ENCODE measurements around the gene DBX2. TPM values are rescaled to one million over a fixed set of nuclear protein-coding genes. Genes with fewer than 3 reads are reported as not detected.
"Not testable (repeated sequence)": the region's sequence is repeated elsewhere in the genome, so short reads cannot be mapped to it uniquely, and the experiment has no call there.

DBX2 gene
- total and polyA plus RNA-seq, 2 experiments from 2014 or later: 0.07 to 0.18 TPM

DNA sequence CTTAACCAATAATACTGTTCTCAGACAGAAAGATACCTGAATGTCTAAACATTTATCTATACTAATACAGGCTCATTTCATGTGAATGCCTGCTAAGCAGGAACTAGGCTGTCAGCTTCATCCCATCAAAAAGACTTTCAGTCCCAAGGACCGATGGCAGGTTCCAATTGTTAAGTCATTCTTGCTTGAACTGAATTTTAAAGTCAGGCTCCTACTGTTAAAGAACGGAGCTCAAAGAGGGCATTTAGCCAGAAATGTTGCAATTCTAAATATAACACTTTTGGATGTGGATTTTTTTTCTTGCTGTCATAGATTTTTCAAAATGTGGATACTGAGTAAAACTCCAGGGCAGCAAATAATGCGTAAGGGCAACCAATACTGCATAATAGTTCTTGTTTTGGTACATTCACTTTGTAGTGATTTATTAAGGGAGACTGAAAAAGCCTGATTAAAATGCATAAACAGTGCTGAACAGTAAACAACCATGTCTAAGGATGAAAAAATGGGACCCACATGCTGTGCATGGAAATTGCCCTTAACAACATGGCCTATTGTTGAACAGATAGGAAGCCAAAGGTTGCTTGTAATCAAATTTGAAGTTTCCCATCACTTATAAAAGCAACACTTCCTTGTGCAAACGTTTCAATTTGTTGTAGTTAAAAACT lies 38.6 kb upstream of the DBX2 start:
- Mint-ChIP-seq H3K27ac (peak overlapping the region; percentile 62), H3K27me3 (ENCODE audit: insufficient read depth, low read depth, poor library complexity) (peaks cover 2% of the 10 kb centered on the region), H3K9me3 (peaks cover 20% of the 10 kb centered on the region), H3K4me3 (no peak overlapping the region), H3K4me1 (peaks cover 18% of the 10 kb centered on the region; the same call in 2 of the 3 replicates), H3K36me3 (ENCODE audit: low read depth) (peaks cover 14% of the 10 kb centered on the region)
- H3K27ac ChIP-seq (ENCODE audit: low read depth): peak overlapping the region; percentile 20; the same call in 1 of the 2 replicates
- H2AFZ ChIP-seq: peak overlapping the region; percentile 2; the same call in 1 of the 2 replicates
- no peak for TF ChIP-seq JUNB (IDR thresholded peaks at IDR 0.05; ENCODE audit: unreplicated experiment)
- no peak for TF ChIP-seq POLR2AphosphoS5 (IDR thresholded peaks at IDR 0.05; ENCODE audit: low read depth)
- TF ChIP-seq, protein P1, sequence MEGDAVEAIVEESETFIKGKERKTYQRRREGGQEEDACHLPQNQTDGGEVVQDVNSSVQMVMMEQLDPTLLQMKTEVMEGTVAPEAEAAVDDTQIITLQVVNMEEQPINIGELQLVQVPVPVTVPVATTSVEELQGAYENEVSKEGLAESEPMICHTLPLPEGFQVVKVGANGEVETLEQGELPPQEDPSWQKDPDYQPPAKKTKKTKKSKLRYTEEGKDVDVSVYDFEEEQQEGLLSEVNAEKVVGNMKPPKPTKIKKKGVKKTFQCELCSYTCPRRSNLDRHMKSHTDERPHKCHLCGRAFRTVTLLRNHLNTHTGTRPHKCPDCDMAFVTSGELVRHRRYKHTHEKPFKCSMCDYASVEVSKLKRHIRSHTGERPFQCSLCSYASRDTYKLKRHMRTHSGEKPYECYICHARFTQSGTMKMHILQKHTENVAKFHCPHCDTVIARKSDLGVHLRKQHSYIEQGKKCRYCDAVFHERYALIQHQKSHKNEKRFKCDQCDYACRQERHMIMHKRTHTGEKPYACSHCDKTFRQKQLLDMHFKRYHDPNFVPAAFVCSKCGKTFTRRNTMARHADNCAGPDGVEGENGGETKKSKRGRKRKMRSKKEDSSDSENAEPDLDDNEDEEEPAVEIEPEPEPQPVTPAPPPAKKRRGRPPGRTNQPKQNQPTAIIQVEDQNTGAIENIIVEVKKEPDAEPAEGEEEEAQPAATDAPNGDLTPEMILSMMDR (conservative IDR thresholded peaks at IDR 0.05; ENCODE audit: low read depth in 2 of 2): no peak
- TF ChIP-seq, protein P2, sequence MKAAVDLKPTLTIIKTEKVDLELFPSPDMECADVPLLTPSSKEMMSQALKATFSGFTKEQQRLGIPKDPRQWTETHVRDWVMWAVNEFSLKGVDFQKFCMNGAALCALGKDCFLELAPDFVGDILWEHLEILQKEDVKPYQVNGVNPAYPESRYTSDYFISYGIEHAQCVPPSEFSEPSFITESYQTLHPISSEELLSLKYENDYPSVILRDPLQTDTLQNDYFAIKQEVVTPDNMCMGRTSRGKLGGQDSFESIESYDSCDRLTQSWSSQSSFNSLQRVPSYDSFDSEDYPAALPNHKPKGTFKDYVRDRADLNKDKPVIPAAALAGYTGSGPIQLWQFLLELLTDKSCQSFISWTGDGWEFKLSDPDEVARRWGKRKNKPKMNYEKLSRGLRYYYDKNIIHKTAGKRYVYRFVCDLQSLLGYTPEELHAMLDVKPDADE (IDR thresholded peaks at IDR 0.05): no peak
- no peak for TF ChIP-seq EZH2 (IDR thresholded peaks at IDR 0.05; ENCODE audit: low read depth, unreplicated experiment)
- H3K27me3 ChIP-seq (ENCODE audit: insufficient read depth): no peaks in the 10 kb centered on the region
- DNase-seq (ENCODE audit: low spot score) (peak; percentile 24), ATAC-seq (no peak)
- no peaks in the 10 kb centered on the region for H3K79me2 ChIP-seq (replicated peaks; ENCODE audit: insufficient read depth)
- H4K20me1 ChIP-seq (replicated peaks; ENCODE audit: insufficient read depth): no peaks in the 10 kb centered on the region
- H3K36me3 ChIP-seq (ENCODE audit: insufficient read depth): no peaks in the 10 kb centered on the region; the same call in 1 of the 2 replicates
- no peak overlapping the region for H3K4me3 ChIP-seq
- H3F3A ChIP-seq (replicated peaks; ENCODE audit: low read depth): no peaks in the 10 kb centered on the region; the same call in 1 of the 2 replicates
- H3K4me1 ChIP-seq (ENCODE audit: insufficient read depth): peaks cover 22% of the 10 kb centered on the region
- H3K4me2 ChIP-seq: peak overlapping the region; percentile 19
- no peaks in the 10 kb centered on the region for H3K9me2 ChIP-seq (ENCODE audit: insufficient read depth)

DNA sequence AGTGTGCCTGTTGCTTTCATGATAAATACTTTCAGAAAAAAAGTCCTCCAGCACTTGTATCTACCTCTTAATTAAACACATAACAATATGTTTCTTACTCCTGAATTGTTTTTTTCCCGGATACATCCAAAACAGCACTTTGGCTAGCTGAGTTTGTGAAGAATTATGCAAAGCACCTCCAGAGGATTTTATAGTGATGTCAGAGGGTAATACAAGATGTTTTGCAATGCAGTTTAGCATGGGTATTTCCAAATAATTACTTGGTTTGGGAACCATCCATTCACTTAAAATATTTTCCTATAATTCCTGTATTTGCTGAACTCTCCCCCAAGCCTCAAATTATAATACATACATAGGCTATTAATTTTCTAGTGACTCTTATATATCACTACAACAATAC lies 37.7 kb upstream of the DBX2 start:
- Histone ChIP-seq H3K4me1 (ENCODE audit: insufficient read depth) (peaks cover 22% of the 10 kb centered on the region), H3F3A (replicated peaks; ENCODE audit: low read depth) (no peaks in the 10 kb centered on the region; the same call in 1 of the 2 replicates), H3K27ac (ENCODE audit: low read depth) (no peak overlapping the region), H3K4me3 (no peak overlapping the region), H3K36me3 (ENCODE audit: insufficient read depth) (no peaks in the 10 kb centered on the region; the same call in 1 of the 2 replicates), H3K79me2 (replicated peaks; ENCODE audit: insufficient read depth) (no peaks in the 10 kb centered on the region), H3K4me2 (no peak overlapping the region), H3K27me3 (ENCODE audit: insufficient read depth) (no peaks in the 10 kb centered on the region), H2AFZ (no peak overlapping the region), H4K20me1 (replicated peaks; ENCODE audit: insufficient read depth) (no peaks in the 10 kb centered on the region), H3K9me2 (ENCODE audit: insufficient read depth) (no peaks in the 10 kb centered on the region)
- no peak overlapping the region for H3K4me3 Mint-ChIP-seq
- peaks cover 18% of the 10 kb centered on the region; the same call in 2 of the 3 replicates for H3K4me1 Mint-ChIP-seq
- H3K9me3 Mint-ChIP-seq: peaks cover 27% of the 10 kb centered on the region
- peaks cover 2% of the 10 kb centered on the region for H3K27me3 Mint-ChIP-seq (ENCODE audit: insufficient read depth, low read depth, poor library complexity)
- H3K36me3 Mint-ChIP-seq (ENCODE audit: low read depth): peaks cover 17% of the 10 kb centered on the region
- H3K27ac Mint-ChIP-seq: peak overlapping the region; percentile 52; the same call in 1 of the 2 replicates
- no peak for TF ChIP-seq NANOG (IDR thresholded peaks at IDR 0.05; ENCODE audit: borderline replicate concordance)
- TF ChIP-seq, protein P3, sequence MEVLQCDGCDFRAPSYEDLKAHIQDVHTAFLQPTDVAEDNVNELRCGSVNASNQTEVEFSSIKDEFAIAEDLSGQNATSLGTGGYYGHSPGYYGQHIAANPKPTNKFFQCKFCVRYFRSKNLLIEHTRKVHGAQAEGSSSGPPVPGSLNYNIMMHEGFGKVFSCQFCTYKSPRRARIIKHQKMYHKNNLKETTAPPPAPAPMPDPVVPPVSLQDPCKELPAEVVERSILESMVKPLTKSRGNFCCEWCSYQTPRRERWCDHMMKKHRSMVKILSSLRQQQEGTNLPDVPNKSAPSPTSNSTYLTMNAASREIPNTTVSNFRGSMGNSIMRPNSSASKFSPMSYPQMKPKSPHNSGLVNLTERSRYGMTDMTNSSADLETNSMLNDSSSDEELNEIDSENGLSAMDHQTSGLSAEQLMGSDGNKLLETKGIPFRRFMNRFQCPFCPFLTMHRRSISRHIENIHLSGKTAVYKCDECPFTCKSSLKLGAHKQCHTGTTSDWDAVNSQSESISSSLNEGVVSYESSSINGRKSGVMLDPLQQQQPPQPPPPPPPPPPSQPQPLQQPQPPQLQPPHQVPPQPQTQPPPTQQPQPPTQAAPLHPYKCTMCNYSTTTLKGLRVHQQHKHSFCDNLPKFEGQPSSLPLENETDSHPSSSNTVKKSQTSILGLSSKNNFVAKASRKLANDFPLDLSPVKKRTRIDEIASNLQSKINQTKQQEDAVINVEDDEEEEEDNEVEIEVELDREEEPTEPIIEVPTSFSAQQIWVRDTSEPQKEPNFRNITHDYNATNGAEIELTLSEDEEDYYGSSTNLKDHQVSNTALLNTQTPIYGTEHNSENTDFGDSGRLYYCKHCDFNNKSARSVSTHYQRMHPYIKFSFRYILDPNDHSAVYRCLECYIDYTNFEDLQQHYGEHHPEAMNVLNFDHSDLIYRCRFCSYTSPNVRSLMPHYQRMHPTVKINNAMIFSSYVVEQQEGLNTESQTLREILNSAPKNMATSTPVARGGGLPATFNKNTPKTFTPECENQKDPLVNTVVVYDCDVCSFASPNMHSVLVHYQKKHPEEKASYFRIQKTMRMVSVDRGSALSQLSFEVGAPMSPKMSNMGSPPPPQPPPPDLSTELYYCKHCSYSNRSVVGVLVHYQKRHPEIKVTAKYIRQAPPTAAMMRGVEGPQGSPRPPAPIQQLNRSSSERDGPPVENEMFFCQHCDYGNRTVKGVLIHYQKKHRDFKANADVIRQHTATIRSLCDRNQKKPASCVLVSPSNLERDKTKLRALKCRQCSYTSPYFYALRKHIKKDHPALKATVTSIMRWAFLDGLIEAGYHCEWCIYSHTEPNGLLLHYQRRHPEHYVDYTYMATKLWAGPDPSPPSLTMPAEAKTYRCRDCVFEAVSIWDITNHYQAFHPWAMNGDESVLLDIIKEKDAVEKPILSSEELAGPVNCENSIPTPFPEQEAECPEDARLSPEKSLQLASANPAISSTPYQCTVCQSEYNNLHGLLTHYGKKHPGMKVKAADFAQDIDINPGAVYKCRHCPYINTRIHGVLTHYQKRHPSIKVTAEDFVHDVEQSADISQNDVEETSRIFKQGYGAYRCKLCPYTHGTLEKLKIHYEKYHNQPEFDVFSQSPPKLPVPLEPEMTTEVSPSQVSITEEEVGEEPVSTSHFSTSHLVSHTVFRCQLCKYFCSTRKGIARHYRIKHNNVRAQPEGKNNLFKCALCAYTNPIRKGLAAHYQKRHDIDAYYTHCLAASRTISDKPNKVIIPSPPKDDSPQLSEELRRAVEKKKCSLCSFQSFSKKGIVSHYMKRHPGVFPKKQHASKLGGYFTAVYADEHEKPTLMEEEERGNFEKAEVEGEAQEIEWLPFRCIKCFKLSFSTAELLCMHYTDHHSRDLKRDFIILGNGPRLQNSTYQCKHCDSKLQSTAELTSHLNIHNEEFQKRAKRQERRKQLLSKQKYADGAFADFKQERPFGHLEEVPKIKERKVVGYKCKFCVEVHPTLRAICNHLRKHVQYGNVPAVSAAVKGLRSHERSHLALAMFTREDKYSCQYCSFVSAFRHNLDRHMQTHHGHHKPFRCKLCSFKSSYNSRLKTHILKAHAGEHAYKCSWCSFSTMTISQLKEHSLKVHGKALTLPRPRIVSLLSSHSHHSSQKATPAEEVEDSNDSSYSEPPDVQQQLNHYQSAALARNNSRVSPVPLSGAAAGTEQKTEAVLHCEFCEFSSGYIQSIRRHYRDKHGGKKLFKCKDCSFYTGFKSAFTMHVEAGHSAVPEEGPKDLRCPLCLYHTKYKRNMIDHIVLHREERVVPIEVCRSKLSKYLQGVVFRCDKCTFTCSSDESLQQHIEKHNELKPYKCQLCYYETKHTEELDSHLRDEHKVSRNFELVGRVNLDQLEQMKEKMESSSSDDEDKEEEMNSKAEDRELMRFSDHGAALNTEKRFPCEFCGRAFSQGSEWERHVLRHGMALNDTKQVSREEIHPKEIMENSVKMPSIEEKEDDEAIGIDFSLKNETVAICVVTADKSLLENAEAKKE (CRISPR knock-in tag; IDR thresholded peaks at IDR 0.05): no peak
- no peak for DNase-seq (ENCODE audit: low spot score)
- ATAC-seq: no peak

DNA sequence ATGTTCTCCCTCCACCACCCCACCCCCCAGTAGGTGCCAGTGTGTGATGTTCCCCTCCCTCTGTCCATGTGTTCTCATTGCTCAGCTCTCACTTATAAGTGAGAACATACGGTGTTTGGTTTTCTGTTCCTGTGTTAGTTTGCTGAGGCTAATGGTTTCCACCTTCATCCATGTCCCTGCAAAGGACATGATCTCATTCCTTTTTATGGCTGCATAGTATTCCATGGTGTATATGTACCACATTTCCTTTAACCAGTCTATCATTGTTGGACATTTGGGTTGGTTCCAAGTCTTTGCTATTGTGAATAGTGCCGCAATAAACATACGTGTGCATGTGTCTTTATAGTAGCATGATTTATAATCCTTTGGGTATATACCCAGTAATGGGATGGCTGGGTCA lies 33.3 kb upstream of the DBX2 start:
- not testable (repeated sequence) for H3K27ac ChIP-seq (ENCODE audit: low read depth); H3K4me2 ChIP-seq; H3F3A ChIP-seq (replicated peaks; ENCODE audit: low read depth); DNase-seq (ENCODE audit: low spot score); H3K4me3 Mint-ChIP-seq; ATAC-seq; H3K27me3 Mint-ChIP-seq (ENCODE audit: insufficient read depth, low read depth, poor library complexity); H3K4me3 ChIP-seq; H3K27ac Mint-ChIP-seq; H2AFZ ChIP-seq; H3K36me3 ChIP-seq (ENCODE audit: insufficient read depth); H4K20me1 ChIP-seq (replicated peaks; ENCODE audit: insufficient read depth); H3K4me1 Mint-ChIP-seq; H3K4me1 ChIP-seq (ENCODE audit: insufficient read depth); H3K9me2 ChIP-seq (ENCODE audit: insufficient read depth); H3K27me3 ChIP-seq (ENCODE audit: insufficient read depth); H3K79me2 ChIP-seq (replicated peaks; ENCODE audit: insufficient read depth)
- H3K9me3 Mint-ChIP-seq: peaks cover 30% of the 10 kb centered on the region
- H3K36me3 Mint-ChIP-seq (ENCODE audit: low read depth): peaks cover 17% of the 10 kb centered on the region
